Measurements from ENCODE around the gene CCDC170.

Gene CCDC170

DNA sequence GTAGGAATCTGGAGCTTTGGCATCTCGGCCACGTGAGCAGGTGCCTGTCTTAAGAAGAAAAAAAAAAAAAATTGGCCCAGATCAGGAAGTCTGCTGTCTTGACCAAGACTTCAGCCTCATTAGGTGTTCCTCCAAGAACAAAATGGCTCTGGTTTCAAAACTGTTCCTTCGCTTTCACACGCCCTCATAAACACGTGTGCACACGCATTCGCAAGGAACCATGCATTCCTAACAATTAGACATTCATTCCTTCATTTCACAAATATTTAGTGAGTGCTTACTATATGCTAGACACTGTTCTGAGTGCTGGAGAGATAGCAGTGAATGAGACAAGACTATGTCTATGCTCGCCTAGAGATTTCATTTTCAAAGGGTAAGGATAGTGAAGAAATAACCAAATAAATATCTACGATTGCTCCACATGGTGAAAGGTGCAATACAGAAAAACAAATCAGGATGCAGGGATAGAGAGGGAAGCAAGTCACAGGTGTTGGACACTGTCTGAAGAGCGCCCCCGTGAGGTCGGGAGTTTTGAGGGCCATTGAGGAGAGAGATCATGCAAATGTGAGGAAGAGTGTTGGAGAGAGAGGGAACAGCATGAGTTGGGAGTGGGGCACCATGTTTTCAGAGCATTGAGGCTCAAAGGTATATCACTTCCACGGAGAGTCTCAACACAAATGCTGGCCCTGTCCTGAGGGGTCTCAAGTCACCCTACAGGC is 53.3 kb downstream of the CCDC170 start:
- no peak for DNase-seq

DNA sequence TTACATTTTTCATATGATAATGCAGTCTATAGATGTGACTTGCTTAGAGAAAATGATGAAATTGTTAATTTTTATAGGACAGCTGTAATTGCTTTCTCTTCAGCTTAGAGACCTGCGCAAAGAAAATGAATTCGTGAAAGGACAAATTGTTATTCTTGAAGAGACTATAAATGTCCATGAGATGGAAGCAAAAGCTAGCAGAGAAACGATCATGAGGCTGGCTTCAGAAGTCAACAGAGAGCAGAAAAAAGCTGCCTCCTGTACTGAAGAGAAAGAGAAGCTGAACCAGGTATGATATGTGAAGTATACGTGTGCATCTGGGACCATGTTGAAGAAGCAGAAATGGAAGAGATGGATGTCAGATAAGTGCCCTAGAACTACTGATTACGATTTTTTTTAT is 54.4 kb downstream of the CCDC170 start:
- no peak for DNase-seq

DNA sequence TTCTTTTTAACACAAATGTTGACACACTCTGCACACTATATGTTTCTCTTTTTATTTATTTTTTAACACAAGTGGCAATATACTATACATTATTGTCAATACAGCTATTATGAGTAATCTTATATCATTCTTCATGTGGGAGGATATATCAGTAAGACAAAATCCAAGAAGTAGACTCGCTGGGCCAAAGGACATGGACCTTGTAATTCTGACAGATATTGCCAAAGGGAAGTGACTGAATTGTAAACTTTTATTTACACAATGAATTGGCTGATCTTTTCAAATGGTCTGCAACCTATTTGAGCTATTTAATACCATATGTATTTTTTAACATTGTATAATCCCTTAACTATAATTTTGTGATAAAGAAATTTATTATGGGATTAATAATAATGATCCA is 56.0 kb downstream of the CCDC170 start:
- no peak for DNase-seq

DNA sequence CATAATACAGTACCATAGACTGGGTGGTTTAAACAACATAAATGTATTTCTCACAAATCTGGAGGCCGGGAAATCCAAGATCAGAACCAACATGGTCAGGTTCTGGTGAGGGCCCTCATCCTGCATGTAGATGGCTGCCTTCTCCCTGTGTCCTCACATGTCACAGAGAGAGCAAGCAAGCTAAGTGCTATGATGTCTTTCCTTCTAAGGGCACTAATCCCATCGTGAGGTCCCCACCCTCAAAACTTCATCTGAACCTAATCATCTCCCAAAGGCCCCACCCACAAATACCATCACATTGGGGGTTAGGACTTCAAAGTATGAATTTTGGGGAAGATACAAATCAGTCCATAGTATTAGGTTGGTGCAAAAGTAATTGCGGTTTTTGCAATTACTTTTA is 56.8 kb downstream of the CCDC170 start:
- DNase-seq, result no peak

DNA sequence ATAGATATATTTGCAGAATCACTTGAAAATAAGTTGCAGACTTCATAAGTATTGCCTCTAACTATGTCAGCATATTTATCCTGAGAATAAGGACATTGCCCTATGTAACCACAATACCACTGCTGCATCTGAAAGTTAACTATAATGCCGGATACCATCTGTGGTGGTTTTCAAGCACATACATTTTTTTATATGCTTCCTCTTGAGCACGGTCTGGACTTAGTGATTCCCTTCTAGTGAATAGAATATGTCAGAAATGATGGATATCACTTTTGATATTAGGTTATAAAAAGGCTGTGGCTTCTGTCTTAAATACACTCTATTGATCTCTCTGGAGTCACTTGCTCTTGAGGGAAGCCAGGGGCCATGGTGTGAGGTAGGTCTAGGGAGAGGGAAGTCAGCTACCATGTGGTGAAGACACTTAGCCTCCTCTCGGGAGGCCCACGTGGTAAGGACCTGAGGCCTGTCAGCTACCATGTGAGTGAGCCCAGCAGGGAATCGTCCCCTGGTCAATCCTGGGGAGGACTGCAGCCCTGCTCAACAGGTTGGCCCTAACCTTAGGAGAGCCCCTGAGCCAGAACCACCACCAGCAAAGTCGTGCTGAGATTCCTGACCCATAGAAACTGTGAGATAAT is 57.5 kb downstream of the CCDC170 start:
- DNase-seq, result no peak

DNA sequence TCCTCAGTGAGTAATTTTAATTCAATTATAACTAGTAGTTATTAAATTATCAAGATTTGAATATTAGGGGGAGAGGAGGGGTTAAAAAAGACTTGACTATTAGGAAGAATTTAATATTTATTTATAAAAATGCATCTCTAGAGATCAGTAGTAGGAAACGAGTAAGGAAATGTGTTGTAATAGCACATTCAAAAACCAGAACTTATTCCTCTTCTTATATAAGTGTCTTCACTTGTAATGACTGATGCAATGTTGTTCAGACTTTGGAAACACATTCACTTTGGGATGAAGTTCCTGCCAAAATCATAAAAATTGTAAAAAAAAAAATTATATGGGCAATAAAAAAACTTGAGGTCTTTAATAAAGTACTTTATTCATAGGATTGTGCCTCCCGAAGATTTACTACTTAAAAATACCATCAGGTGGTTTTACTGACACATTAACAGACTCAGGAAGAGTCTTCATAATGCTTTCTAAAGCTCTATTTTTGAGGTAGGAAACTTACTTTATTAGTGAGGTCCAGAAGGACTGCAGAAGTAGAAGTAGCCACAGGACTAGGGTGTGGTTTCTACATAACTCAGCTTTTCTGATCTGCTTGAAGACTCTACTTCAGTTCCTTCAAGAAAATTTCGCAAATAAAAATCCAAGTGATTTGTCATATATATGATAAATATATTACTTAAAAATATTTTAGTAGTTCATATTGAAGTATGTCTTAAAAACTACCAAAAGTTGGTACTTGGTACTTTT is 59.8 kb downstream of the CCDC170 start:
- DNase-seq, result no peak

DNA sequence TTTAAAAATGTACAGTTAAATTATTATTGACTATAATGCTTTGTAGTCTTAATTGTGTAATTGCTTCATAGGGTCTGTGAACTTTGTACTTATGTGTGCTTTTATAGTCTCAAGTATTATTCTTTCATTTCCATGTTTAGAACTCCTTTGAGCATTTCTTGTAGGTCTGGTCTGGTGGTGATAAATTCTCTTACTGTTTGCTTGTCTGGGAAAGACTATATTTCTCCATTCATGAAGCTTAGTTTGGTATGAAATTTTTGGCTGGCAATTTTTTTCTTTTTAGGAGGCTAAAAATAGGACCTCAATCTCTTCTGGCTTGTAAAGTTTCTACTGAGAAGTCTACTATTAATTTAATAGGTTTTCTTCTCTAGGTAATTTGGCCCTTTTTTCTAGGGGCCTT is 67.4 kb downstream of the CCDC170 start:
- no peak for DNase-seq

DNA sequence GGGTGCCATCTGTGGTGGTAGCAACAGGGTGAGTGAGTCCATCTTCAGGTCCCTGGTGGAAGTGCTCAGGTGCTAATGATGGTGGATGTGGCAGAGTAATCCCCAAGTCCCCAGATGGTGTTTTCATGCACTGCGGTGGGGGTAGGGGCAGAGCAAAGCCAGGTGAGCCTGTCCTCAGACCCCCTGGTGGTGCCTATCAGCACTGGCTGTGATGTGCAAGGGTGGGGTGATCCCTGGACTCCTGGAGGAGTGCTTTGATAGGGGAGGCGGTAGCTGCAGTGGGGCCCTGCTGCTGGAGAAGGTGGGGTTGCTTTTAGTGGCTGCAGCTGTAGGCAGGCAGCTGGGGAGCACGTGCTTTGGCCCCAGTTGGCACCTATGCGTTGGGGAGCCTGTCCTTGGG is 70.8 kb downstream of the CCDC170 start:
- DNase-seq, result no peak

DNA sequence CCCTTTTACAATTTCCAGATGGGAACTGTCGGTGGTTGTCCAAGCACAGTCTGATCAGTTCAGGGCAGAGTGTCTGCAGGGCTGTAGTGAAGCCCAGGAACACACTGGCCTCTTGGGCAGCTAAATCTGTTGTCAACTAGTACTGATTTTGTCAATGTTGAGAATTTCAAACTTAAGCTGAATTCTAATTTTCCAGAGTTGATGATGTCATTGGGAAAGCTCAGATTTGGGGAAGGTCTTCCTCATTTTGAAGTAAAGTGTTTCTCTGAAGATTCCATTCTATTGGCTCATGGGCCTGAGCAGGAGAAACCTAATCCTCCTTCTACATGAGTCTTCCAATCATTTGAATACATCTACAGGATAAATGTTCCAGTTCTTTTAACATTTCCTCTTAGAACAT is 72.1 kb downstream of the CCDC170 start:
- no peak for DNase-seq

DNA sequence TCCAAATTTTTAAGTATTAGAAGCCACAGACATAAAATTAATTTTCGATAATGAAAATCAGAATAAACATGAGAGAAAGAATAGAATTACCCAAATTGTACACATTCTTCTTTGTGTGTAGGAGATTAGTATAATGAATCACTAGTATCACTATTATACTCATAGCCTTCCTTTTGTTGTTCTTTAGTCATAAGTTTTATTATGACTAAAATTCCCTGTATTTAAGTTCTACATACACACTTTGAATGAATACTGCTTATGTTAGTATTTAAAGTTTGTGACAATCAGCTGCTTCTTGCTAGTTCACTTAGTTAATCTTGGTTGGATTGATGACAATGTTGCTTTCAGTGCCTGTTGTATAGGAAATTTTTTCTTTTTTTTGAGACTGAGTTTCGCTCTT is 72.7 kb downstream of the CCDC170 start:
- DNase-seq, result no peak

DNA sequence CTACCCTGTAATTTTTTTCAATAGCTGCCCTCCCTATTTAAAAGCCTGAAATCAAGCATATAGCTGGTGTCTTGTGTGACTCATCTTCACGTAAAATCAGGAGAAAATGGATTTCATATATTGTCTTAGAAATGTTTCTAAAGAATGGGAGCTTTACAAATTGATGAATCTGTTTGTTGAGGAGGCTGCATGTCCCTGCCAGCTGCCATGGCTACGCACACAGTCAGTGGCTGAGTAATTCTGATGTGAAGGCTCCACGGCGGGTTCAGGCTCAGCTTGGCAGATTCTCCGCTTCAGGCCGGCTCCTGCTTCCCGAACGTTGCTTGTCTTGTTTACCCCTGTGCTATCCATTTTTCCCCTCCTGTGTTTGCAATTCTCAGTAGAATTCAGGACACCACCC is 82.8 kb downstream of the CCDC170 start:
- DNase-seq, result no peak

DNA sequence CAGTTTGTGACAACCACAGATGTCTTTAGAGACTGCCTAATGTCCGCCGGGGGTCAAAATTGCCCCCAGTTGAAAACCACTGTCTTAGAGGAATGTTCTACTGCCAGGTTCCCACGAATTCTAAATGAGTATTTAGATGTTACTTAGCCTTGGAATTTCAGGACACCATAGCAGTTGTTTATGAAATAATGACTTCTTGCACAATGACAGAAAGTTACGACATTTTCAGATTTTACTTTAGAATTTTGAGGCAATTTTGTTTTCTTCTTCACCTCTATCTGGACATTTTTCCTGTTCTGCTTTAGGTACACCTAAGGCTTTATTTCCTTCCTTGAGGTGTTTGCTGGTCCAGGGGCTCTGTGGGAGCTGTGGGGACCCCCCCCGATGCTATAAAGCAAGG is 83.4 kb downstream of the CCDC170 start:
- no peak for DNase-seq

DNA sequence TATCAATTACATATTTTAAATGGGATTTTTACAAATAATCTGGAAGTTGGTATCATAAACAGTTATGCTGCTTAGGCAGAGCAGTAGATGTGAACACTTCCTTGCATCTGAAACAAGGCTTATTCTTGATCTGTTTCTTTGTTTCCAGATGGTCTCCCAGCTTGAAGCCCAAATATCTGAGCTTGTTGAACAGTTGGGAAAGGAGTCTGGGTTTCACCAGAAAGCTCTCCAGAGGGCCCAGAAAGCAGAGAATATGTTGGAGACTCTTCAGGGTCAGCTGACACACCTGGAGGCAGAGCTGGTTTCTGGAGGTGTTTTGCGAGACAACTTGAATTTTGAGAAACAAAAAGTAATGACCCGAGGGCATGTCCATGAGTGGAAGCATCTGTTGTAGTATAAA is 91.9 kb downstream of the CCDC170 start:
- no peak for DNase-seq

DNA sequence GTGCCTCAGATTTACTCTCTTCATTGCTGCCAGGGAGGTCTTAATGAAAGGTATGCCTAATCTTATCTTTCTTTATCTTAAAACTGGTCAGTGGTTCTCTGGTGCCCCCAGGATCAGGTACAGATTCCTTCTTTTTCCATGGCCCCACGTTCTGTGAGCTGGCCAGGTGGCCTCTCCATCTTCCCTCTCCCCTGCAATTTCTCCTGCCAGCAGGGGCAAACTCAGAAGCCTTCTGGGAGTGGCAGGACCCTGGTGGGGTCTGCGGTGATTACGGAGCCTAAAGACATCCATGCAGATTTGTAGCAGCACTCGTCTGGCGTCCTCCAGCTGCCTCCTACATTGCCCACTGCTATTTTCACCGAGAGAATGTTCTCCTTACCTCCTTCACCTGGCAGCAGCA is 95.8 kb downstream of the CCDC170 start:
- no peak for DNase-seq

DNA sequence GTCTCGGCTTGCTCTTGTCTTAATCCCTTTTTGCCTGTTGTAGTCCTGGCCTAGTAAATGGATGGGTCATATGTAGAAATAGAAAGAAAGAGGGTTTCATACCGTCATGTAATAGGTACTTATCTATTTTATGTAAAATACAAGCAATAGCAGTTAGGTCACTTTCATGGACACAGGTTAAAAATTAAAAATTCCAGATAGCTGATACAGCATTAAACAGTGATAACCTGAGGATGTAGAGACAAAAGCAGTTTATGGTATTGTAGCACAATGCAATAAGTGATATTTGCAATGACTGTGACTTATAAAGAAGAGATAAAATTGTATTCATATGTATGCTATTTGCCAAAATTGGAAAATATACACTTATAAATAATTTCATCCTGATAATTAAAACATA is 96.9 kb downstream of the CCDC170 start:
- DNase-seq, result no peak

DNA sequence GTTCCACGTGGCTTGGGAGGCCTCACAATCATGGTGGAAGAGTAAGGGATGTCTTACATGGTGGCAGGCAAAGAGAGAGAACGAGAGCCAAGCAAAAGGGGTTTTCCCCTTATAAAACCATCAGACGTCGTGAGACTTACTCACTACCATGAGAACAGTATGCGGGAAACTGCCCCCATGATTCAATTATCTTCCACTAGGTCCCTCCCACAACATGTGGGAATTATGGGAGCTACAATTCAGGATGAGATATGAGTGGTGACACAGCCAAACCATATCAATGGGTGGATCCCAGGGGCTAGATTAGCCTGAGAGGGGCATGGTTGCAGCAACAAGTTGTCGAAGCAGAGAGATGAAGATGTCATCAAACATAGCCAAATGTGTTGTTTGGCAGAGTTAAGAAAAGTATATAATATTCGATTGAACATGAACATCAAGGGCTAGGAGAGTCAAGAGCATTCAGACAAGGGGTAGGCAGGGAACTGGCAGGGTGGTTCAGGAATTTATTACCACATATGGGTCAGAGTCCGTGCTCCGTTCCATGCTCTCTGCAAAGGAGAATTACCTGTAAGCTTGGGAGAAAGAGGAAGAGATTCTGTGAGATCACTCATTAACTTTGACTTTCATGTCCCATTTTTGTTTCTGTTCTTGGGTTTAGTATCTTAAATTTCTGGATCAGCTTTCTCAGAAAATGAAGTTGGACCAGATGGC is 98.8 kb downstream of the CCDC170 start:
- DNase-seq, result no peak

DNA sequence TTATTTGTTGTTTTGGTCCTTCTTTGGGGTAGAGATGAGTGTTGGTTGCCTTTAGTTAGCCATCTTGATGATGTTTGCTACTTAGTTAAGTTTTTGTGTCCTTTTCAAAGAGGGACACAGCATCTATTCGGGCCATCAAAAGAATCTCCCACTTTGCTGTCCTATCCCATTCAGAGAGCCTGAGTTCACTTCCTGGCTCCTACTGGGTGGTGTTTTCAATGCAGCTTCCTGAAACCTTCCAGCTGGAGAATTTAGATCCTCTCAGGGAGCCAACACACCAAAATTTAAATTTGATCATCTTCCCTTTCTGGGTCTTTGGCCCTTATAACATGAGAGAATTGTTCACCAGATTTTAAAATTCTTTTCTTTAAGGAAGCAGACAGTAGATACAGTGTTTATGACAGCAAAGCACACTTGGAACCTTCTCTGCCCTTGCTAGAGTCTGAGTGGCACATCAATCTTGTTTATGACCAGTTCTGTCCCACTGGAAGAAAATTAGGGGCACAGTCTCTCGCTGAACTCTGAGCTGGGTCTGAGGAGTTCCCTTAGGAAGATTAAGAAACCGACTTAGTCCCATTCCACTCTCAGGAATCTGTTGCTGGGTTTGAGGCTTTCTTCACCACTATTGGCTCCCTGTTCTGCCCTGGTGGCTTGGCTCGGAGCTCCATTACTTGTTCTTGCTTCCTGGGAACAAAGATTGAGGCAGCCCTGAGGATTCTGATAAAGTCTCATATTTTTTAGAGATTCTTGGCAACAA is 115.5 kb downstream of the CCDC170 start:
- no peak for DNase-seq

DNA sequence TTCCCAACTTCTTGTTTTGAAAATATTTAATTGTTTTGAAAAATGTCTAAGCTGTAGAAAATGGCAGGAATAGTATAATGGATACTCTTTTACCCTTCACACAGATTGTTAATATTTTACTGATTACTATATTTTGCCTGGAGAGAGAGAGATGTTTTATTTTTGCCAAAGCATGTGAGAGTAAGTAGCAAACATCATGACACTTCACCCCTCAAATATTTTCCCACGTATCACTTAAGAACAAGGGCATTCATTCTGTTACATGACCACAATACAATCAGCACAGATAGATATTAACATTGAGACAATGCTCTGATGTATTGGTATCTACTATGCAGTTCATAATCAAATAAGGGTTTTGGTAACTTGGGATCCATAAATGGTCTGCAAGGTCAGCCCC is 116.5 kb downstream of the CCDC170 start:
- DNase-seq, result no peak

DNA sequence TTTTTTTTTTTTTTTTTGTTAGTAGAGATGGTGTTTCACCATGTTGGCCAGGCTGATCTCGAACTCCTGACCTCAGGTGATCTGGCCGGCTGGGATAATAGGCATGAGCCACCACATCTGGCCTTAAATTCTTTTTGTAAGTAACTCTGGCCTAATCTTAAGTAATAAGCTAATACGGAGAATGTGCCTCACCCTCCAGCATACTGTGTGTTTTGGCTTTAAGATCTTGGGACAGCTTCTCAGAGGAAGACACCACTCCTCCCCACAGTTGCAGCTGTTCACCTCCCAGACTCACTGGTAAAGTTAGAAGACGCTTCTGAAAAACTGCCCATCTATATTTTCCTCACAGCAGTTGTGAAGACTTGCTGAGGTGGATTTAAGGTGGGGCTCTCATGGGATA is 120.8 kb downstream of the CCDC170 start:
- no peak for DNase-seq

DNA sequence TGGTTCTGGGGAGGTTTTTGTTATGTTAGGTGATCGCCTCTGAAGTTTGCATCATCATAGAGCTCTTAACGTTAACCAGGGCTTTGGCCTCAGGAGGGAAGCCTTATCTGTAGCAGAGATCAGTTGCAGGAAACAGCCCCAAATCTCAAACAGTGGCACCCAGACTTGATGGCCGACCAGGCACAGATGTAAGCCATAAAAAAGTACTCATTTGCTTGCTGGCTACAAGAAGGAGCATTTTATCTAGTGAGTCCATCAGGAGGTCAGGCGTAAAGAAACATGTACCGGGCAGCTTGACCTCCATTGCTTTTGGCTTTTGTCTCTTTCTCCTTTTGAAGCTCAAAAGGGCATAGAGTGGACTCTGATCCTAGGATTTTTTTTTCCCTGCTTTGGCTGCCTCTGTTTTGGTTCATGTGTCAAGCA is 122.3 kb downstream of the CCDC170 start:
- DNase-seq, result no peak

DNA sequence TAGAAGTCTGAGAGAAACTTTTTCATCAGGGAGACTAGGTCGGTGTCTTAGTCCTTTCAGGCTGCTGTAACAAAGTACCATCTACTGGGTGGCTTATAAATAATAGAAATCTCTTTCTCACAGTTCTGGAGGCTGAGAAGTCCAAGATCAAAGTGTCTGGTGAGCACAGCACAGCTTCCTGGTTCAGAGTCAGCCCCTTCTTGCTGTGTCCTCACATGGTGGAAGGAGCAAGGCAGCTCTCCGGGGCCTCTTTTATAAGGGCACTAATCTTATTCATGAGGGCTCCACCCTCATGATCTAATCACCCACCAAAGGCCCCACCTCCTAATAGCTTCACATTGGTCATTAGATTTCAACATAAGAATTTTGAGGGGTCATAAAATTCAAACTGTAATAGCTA is 122.8 kb downstream of the CCDC170 start:
- no peak for DNase-seq

DNA sequence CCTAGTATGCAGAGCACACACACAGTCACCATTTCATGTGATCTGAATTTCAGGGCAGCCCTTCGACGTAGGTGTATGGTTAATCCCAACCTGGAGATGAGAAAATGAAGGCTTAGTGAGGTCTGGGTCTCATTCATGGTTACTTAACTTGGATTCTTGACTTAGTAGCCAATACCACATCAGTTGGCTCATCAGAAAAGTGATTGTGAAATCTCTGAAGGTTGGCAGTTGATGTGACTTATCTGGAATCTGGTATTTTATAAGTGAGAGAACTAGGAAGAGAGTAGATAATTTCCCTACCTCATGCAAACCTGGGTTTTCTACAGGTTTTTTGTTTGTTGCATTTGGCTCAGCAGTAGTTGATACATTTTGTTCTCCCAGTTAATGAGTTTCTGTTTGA is 123.7 kb downstream of the CCDC170 start:
- DNase-seq, result no peak

DNA sequence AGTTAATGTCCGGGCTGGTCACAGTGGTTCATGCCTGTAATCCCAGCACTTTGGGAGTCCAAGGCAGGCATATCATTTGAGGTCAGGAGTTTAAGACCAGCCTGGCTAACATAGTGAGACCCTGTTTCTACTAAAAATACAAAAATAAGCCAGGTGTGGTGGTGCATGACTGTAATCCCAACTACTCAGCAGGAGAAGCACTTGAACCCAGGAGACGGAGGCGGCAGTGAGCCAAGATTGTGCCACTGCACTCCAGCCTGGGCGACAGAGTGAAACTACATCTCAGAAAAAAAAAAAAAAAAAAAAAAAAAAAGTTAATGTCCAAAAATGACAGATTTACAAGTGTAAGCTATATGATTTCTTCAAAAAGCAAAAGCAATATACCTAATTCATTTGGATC is 124.9 kb downstream of the CCDC170 start:
- no peak for DNase-seq

Measured in fibroblast of skin of right quadriceps (primary cell).